Measurements from ENCODE around the gene C4orf51. TPM values are rescaled to one million over a fixed set of nuclear protein-coding genes. Genes with fewer than 3 reads are reported as not detected.

C4orf51 gene
- total and polyA plus RNA-seq, 2 experiments from 2014 or later = not detected

DNA sequence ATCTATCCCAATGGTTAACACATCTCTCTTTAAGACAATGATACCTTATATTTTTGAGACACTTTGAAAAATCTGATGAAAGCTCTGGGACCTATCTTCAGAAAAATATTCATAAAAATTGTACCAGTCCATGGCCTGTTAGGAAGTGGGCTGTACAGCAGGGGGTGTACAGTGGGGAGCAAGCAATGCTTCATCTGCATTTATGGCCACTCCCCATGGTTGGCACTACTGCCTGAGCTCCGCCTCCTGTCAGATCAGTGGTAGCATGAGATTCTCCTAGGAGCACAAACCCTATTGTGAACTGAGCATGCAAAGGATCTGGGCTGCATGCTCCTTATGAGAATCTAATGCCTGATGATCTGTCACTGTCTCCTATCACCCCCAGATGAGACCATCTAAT lies 42.6 kb downstream of the C4orf51 start:
- Histone ChIP-seq H3K4me1 (ENCODE audit: low read depth) (no peaks in the 10 kb centered on the region), H3K36me3 (no peaks in the 10 kb centered on the region), H3K27ac (no peak overlapping the region), H3K27me3 (no peaks in the 10 kb centered on the region), H3K9me3 (ENCODE audit: low read depth) (no peaks in the 10 kb centered on the region), H3K4me3 (no peak overlapping the region)
- TF ChIP-seq, protein P1, sequence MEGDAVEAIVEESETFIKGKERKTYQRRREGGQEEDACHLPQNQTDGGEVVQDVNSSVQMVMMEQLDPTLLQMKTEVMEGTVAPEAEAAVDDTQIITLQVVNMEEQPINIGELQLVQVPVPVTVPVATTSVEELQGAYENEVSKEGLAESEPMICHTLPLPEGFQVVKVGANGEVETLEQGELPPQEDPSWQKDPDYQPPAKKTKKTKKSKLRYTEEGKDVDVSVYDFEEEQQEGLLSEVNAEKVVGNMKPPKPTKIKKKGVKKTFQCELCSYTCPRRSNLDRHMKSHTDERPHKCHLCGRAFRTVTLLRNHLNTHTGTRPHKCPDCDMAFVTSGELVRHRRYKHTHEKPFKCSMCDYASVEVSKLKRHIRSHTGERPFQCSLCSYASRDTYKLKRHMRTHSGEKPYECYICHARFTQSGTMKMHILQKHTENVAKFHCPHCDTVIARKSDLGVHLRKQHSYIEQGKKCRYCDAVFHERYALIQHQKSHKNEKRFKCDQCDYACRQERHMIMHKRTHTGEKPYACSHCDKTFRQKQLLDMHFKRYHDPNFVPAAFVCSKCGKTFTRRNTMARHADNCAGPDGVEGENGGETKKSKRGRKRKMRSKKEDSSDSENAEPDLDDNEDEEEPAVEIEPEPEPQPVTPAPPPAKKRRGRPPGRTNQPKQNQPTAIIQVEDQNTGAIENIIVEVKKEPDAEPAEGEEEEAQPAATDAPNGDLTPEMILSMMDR (IDR thresholded peaks at IDR 0.05; ENCODE audit: low read depth, low read length) = no peak
- no peak for DNase-seq (ENCODE audit: low read depth in 1 of 2, low spot score in 1 of 2)

DNA sequence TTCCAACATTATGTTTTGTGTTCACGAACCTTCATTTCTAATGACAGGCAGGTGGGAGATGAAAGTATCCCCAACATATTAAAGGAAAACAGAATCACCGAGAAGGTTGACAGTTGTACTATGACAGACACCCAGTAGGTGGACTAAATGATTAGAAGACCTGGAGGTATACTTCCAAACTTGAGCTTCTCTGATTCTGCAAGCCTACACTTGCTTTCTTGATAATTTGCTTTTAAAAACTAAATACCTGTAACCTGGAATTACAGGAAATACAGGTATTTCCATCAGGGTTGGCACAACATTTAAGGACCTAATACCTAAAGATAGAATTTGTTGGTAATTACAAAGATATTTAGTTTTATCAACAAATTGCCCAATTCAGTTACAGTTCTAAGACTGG lies 43.4 kb downstream of the C4orf51 start:
- H3K27ac ChIP-seq = no peak overlapping the region
- no peaks in the 10 kb centered on the region for H3K36me3 ChIP-seq
- no peaks in the 10 kb centered on the region for H3K4me1 ChIP-seq (ENCODE audit: low read depth)
- H3K4me3 ChIP-seq = no peak overlapping the region
- no peaks in the 10 kb centered on the region for H3K9me3 ChIP-seq (ENCODE audit: low read depth)
- TF ChIP-seq, protein P1 (IDR thresholded peaks at IDR 0.05; ENCODE audit: low read depth, low read length) = no peak
- H3K27me3 ChIP-seq = no peaks in the 10 kb centered on the region
- no peak for DNase-seq (ENCODE audit: low read depth in 1 of 2, low spot score in 1 of 2)

DNA sequence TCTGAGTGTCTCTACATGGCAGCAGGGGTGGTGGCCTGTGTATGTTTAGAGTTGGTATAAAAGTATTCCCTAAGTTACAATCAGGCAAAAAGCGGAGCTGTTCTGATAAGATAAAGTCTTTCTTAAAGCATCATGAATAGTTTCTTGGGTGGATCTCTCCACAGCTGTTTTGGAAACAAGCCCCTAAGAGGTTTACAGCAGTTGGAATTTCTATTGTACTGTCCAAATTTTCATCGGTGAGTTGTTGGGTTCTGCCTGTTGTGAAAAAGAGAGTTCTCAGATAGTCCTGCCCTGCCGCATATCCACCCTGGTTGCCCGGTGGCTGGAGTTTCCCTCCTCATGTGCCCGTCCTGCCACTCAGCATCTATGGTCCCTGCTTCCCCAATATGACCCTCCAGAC lies 50.1 kb downstream of the C4orf51 start:
- no peak overlapping the region for H3K4me3 ChIP-seq
- no peak overlapping the region for H3K27ac ChIP-seq
- H3K4me1 ChIP-seq (ENCODE audit: low read depth) = no peaks in the 10 kb centered on the region
- DNase-seq (ENCODE audit: low read depth in 1 of 2, low spot score in 1 of 2) = no peak
- no peaks in the 10 kb centered on the region for H3K27me3 ChIP-seq
- H3K9me3 ChIP-seq (ENCODE audit: low read depth) = no peaks in the 10 kb centered on the region
- H3K36me3 ChIP-seq = no peaks in the 10 kb centered on the region
- TF ChIP-seq, protein P1 (IDR thresholded peaks at IDR 0.05; ENCODE audit: low read depth, low read length) = no peak

DNA sequence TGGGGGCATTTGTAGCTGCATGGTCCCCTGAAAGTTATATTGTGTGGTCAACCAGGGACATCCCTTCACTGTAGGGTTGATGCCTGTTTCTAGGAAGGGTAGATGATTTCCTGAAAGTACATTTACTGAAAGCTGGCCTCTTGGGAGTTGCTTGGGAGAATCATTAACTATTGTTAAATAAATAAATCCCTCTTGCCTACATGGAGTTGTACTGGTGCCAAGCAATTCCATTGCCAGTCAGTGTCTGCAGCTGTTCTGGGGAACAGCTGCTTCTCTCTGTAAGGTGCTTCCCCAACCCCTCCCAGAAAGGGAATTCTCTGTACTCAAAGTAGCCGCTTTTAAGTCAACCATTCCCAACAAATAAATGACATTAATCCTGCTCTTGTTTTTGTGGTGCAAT lies 51.1 kb downstream of the C4orf51 start:
- Histone ChIP-seq H3K9me3 (ENCODE audit: low read depth) (no peaks in the 10 kb centered on the region), H3K4me3 (no peak overlapping the region), H3K36me3 (no peaks in the 10 kb centered on the region), H3K27ac (no peak overlapping the region), H3K4me1 (ENCODE audit: low read depth) (no peaks in the 10 kb centered on the region), H3K27me3 (no peaks in the 10 kb centered on the region)
- TF ChIP-seq, protein P1 (IDR thresholded peaks at IDR 0.05; ENCODE audit: low read depth, low read length) = no peak
- DNase-seq (ENCODE audit: low read depth in 1 of 2, low spot score in 1 of 2) = peak in 1 of 2 donors; percentile 30

DNA sequence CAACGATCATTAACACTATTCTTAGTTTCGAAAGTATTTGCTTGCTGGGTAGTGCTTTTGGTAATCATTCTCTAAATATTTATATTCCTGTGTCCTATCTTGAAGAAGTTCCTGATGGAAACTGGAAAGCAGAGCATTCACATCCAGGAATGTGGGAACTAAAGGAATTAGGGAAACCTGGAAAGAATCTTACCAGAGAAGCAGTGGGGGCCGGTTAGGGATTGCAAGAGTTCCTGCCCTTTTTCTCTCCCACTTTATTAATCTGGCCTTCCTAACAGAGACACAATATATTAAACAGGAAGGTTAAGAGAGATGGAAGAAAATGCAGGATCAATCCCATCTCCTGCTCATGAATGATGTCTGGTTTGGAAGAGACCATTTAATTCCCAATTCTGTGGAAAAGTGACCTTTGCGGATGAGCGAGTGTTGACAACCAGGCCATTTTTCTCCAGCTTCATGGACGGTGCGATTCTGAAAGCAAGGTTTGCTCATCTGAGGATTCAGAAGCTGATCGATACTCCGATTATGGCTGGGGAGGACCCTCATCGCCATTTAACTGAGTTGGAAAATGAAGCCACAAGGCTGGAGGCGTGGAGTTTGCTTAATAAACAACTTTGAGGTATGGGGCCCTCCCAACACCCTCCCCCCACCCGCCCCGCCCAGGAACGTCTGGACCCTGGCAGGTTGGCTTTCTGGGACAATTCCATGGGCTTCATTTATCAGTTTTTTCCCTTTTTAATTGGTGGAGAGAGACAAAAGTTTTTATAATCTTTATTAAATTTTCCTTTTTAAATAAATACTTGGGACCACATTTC lies 52.3 kb downstream of the C4orf51 start:
- no peaks in the 10 kb centered on the region for H3K4me1 ChIP-seq (ENCODE audit: low read depth)
- TF ChIP-seq, protein P1 (IDR thresholded peaks at IDR 0.05; ENCODE audit: low read depth, low read length) = no peak
- no peaks in the 10 kb centered on the region for H3K36me3 ChIP-seq
- peak overlapping the region; percentile 65 for H3K27ac ChIP-seq
- no peaks in the 10 kb centered on the region for H3K9me3 ChIP-seq (ENCODE audit: low read depth)
- no peaks in the 10 kb centered on the region for H3K27me3 ChIP-seq
- DNase-seq (ENCODE audit: low read depth in 1 of 2, low spot score in 1 of 2) = peak in 1 of 2 donors; percentile 10
- peak overlapping the region; percentile 47 for H3K4me3 ChIP-seq

Data from cardiac muscle cell (in vitro differentiated cells and primary cell).